WTC11 (cell line): ENCODE measurements around the gene SCAMP3. TPM values are rescaled to one million over a fixed set of nuclear protein-coding genes. Genes with fewer than 3 reads are reported as not detected.
"Not testable (repeated sequence)": the region's sequence is repeated elsewhere in the genome, so short reads cannot be mapped to it uniquely, and the experiment has no call there.

Experiments
- ATAC-seq: fragments of 200-7000 bp; cut with Tn5 transposase; 2 replicates; pipeline ENCODE4 v1.10.0; 2021; ENCODE audit warnings: mild to moderate bottlenecking, moderate library complexity
- CTCF ChIA-PET: fragments of 300-600 bp; sonication (Branson Sonifier 250); formaldehyde crosslinking; loops from one replicate; lab custom pipeline; 2021; ENCODE audit warnings: antibody characterized with exemption; lab: Charles Lee
- POLR2A ChIA-PET: fragments of 350-600 bp; sonication (Branson Sonifier 250); formaldehyde crosslinking; loops from one replicate; lab custom pipeline; 2021; ENCODE audit warnings: antibody characterized with exemption; lab: Charles Lee
- DNase-seq: peaks from one replicate; pipeline ENCODE4 v3.0.0; 2021; ENCODE audit warnings: low spot score
- H3K27ac Mint-ChIP-seq: 2 replicates; pipeline ENCODE4 v1.8.0; 2021; ENCODE audit warnings: mixed read lengths
- H3K27me3 Mint-ChIP-seq: 2 replicates; pipeline ENCODE4 v1.8.0; 2021; ENCODE audit warnings: low read depth, mild to moderate bottlenecking, moderate library complexity, mixed read lengths
- H3K36me3 Mint-ChIP-seq: 2 replicates; pipeline ENCODE4 v1.8.0; 2021; ENCODE audit warnings: mixed read lengths
- H3K4me1 Mint-ChIP-seq: 2 replicates; pipeline ENCODE4 v1.8.0; 2022; ENCODE audit warnings: mixed read lengths
- H3K4me3 Mint-ChIP-seq: 2 replicates; pipeline ENCODE4 v1.8.0; 2021; ENCODE audit warnings: mild to moderate bottlenecking, moderate library complexity, mixed read lengths
- H3K9me3 Mint-ChIP-seq: 2 replicates; pipeline ENCODE4 v1.8.0; 2021; ENCODE audit warnings: mixed read lengths
- AR ChIP-seq: fragments of 250-450 bp; sonication (Bioruptor Pico); IDR thresholded peaks from 2 replicates; pipeline ENCODE4 v1.9.0; 2021; ENCODE audit warnings: mild to moderate bottlenecking
- ATF6 ChIP-seq: sonication (generic); formaldehyde crosslinking; IDR thresholded peaks from 2 replicates; pipeline ENCODE4 v1.8.1; 2023; ENCODE audit warnings: mild to moderate bottlenecking, missing genetic modification reagents
- E2F1 ChIP-seq: sonication (generic); formaldehyde crosslinking; IDR thresholded peaks from 2 replicates; pipeline ENCODE4 v1.8.0; 2022; ENCODE audit warnings: mild to moderate bottlenecking, missing genetic modification reagents
- EMX1 ChIP-seq: fragments of 250-450 bp; sonication (Bioruptor Pico); IDR thresholded peaks from 2 replicates; pipeline ENCODE4 v1.8.0; 2021; ENCODE audit warnings: mild to moderate bottlenecking
- FOXK1 ChIP-seq: sonication (generic); formaldehyde crosslinking; IDR thresholded peaks from 2 replicates; pipeline ENCODE4 v1.8.0; 2022; ENCODE audit warnings: mild to moderate bottlenecking, moderate library complexity, missing genetic modification reagents
- FOXP1 ChIP-seq: sonication (generic); formaldehyde crosslinking; IDR thresholded peaks from 2 replicates; pipeline ENCODE4 v1.8.0; 2022; ENCODE audit warnings: missing genetic modification reagents, mild to moderate bottlenecking, moderate library complexity, borderline replicate concordance
- HMGA2 ChIP-seq: fragments of 250-450 bp; sonication (Bioruptor Pico); IDR thresholded peaks from 2 replicates; pipeline ENCODE4 v1.4.0; 2021; ENCODE audit warnings: mild to moderate bottlenecking, moderate library complexity
- HMGXB4 ChIP-seq: sonication (generic); formaldehyde crosslinking; IDR thresholded peaks from 2 replicates; pipeline ENCODE4 v1.8.1; 2023; ENCODE audit warnings: mild to moderate bottlenecking, moderate library complexity, missing genetic modification reagents
- IRF1 ChIP-seq: sonication (generic); formaldehyde crosslinking; IDR thresholded peaks from 2 replicates; pipeline ENCODE4 v1.8.0; 2023; ENCODE audit warnings: missing genetic modification reagents
- JUN ChIP-seq: sonication (generic); formaldehyde crosslinking; IDR thresholded peaks from 2 replicates; pipeline ENCODE4 v1.8.0; 2023; ENCODE audit warnings: mild to moderate bottlenecking, missing genetic modification reagents
- MAX ChIP-seq: sonication (generic); formaldehyde crosslinking; IDR thresholded peaks from 2 replicates; pipeline ENCODE4 v1.8.0; 2022; ENCODE audit warnings: mild to moderate bottlenecking, missing genetic modification reagents
- NFE2L1 ChIP-seq: sonication (generic); formaldehyde crosslinking; IDR thresholded peaks from 2 replicates; pipeline ENCODE4 v1.8.1; 2023; ENCODE audit warnings: missing genetic modification reagents
- NFYB ChIP-seq: sonication (generic); formaldehyde crosslinking; conservative IDR thresholded peaks from 2 replicates; pipeline ENCODE4 v1.8.0; 2022; ENCODE audit warnings: low read depth, missing genetic modification reagents
- RORB ChIP-seq: fragments of 250-450 bp; sonication (Bioruptor Pico); IDR thresholded peaks from 2 replicates; pipeline ENCODE4 v1.9.0; 2021; ENCODE audit warnings: mild to moderate bottlenecking
- USF1 ChIP-seq: sonication (generic); formaldehyde crosslinking; IDR thresholded peaks from 2 replicates; pipeline ENCODE4 v1.8.0; 2022; ENCODE audit warnings: mild to moderate bottlenecking, missing genetic modification reagents
- ZBTB21 ChIP-seq: sonication (generic); formaldehyde crosslinking; IDR thresholded peaks from 2 replicates; pipeline ENCODE4 v1.8.1; 2023; ENCODE audit warnings: mild to moderate bottlenecking, missing genetic modification reagents, borderline replicate concordance
- ZNF281 ChIP-seq: sonication (generic); formaldehyde crosslinking; IDR thresholded peaks from 2 replicates; pipeline ENCODE4 v1.8.0; 2023; ENCODE audit warnings: mild to moderate bottlenecking, missing genetic modification reagents
- ZNF423 ChIP-seq: fragments of 250-450 bp; sonication (Bioruptor Pico); IDR thresholded peaks from 2 replicates; pipeline ENCODE4 v2.1.2; 2022; ENCODE audit warnings: mild to moderate bottlenecking, moderate library complexity
- total RNA-seq: library from RNA; stranded (reverse); gene quantifications from 3 replicates; pipeline ENCODE4 v1.2.3, GENCODE V29; 2021

SCAMP3 gene
- total RNA-seq, 1 experiment from 2014 or later: 58.8 TPM

- Mint-ChIP-seq H3K27ac (no peak overlapping the region), H3K4me3 (no peak overlapping the region), H3K36me3 (no peaks in the 10 kb centered on the region), H3K27me3 (peaks cover 49% of the 10 kb centered on the region), H3K9me3 (no peaks in the 10 kb centered on the region), H3K4me1 (peaks cover 29% of the 10 kb centered on the region)
- ChIA-PET CTCF (interaction anchor here (1.4 to 1.7 kb wide), 3 partner anchors 15 to 42 kb away, joined by 8 to 15 read pairs (median 12); no protein-coding TSS in a partner anchor), POLR2A (no interaction called here)
- DNase-seq (no peak), ATAC-seq (no peak)
- TF ChIP-seq FOXP1 (CRISPR knock-in tag): no peak
- no peak for TF ChIP-seq E2F1
Measured at GRCh38 chr1:155293086-155293749, 31.1 kb upstream of the SCAMP3 start.

GRCh38 chr1:155291006-155291405 lies 28.8 kb upstream of the SCAMP3 start:
- ATAC-seq, H3K4me3 Mint-ChIP-seq: not testable (repeated sequence)
- H3K4me1 Mint-ChIP-seq: peaks cover 13% of the 10 kb centered on the region
- TF ChIP-seq HMGA2 (CRISPR knock-in tag): peak; percentile 68; the same call in 1 of the 2 replicates
- TF ChIP-seq, all 79 proteins: peak for 1; not testable (repeated sequence) for 78
- DNase-seq, POLR2A ChIA-PET, H3K9me3 Mint-ChIP-seq, H3K27ac Mint-ChIP-seq, H3K36me3 Mint-ChIP-seq: not testable (repeated sequence)
- CTCF ChIA-PET: interaction anchor here (0.6 to 1.4 kb wide), 3 partner anchors 13 to 17 kb away, joined by 3 read pairs; no protein-coding TSS in a partner anchor
- peaks cover 33% of the 10 kb centered on the region for H3K27me3 Mint-ChIP-seq

- H3K36me3 Mint-ChIP-seq: no peaks in the 10 kb centered on the region
- peaks cover 6% of the 10 kb centered on the region for H3K27me3 Mint-ChIP-seq
- no peak overlapping the region for H3K4me3 Mint-ChIP-seq
- no peak overlapping the region for H3K27ac Mint-ChIP-seq
- ATAC-seq: no peak
- H3K4me1 Mint-ChIP-seq: no peaks in the 10 kb centered on the region
- no peaks in the 10 kb centered on the region for H3K9me3 Mint-ChIP-seq
- ChIA-PET CTCF (interaction anchor here (1.5 kb wide), 1 partner anchor 10 kb away, joined by 3 read pairs; no protein-coding TSS in a partner anchor), POLR2A (no interaction called here)
- no peak for DNase-seq
- TF ChIP-seq FOXK1 (CRISPR knock-in tag): no peak
- no peak for TF ChIP-seq NFE2L1
- no peak for TF ChIP-seq AR (CRISPR knock-in tag)
- no peak for TF ChIP-seq ZBTB21 (CRISPR knock-in tag)
- TF ChIP-seq ATF6 (CRISPR knock-in tag): no peak
- TF ChIP-seq HMGXB4 (CRISPR knock-in tag): no peak
- TF ChIP-seq ZNF423 (CRISPR knock-in tag): no peak
- no peak for TF ChIP-seq JUN
- TF ChIP-seq EMX1 (CRISPR knock-in tag): no peak
- no peak for TF ChIP-seq HMGA2 (CRISPR knock-in tag)
- TF ChIP-seq IRF1 (CRISPR knock-in tag): no peak
- TF ChIP-seq ZNF281 (CRISPR knock-in tag): no peak
- no peak for TF ChIP-seq NFYB (CRISPR knock-in tag)
- TF ChIP-seq MAX (CRISPR knock-in tag): no peak
- no peak for TF ChIP-seq RORB (CRISPR knock-in tag)
- TF ChIP-seq USF1 (CRISPR knock-in tag): no peak
Measured at GRCh38 chr1:155287987-155288543, 25.9 kb upstream of the SCAMP3 start.
